HG03571 (cell line): ENCODE measurements around the gene LRRC72.

Source experiments
- ATAC-seq: cut with Tn5 transposase; IDR thresholded peaks from one replicate; pipeline ENCODE4 v1.9.1; 2021; ENCODE audit not compliant: unreplicated experiment

The LRRC72 gene

DNA sequence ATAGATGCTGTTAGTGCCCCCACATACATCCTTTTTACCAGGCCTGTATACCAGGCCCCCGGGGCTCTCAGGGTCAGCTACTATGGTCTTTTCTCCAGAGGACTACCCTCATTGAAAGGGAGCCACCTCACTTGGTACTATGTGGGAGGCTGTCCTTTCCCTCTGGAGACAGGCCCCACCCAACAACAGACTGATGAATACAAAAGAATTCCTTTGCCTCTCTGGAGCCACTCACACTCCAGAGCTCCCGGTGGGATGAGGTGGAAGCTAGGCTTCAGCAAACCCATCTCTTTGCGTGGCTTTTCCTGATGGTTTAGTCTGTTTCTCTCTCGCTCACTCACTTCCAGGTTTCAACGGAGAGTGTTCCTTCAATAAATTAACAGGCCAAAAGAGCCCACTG, 88.6 kb downstream of the LRRC72 start:
- no peak for ATAC-seq

DNA sequence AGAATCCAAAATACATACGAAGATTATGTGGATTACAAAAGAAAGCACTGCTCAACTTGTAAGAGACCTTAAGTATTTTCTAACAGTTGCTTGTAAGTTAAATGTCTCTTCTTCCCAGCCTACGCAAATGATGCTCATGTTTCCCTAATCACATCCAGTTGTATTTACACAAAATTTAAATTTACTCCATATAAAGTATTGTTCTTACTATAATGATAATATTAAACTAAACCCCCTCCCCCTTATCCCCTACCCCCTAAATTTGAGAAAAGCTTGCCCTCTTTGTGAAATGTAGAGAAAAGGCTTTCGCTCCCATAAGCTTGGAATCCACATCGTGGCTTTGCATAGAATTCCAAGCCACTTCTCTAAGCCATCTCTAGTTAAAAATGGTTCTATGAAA, 89.5 kb downstream of the LRRC72 start:
- ATAC-seq, result no peak

DNA sequence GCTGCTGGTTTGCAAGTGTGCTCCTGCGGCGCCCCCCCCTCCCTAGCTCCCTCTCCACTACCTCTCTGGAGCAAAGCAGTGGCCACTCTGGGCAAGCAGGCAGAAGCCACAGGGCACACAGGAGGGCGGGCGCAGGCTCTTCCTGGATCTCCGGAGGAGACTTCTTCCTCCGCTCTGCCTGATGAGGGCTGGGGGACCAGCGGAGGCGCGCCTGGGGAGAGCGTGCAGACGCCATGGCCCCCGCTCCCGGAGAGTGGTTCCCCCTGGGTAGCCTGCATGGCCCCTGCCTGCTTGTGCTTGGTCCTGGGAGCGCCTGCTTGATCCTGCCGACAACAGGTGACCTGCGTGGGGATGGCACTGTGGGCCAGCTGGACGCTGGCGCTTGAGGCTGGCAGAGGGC, 89.9 kb downstream of the LRRC72 start:
- ATAC-seq, result no peak

DNA sequence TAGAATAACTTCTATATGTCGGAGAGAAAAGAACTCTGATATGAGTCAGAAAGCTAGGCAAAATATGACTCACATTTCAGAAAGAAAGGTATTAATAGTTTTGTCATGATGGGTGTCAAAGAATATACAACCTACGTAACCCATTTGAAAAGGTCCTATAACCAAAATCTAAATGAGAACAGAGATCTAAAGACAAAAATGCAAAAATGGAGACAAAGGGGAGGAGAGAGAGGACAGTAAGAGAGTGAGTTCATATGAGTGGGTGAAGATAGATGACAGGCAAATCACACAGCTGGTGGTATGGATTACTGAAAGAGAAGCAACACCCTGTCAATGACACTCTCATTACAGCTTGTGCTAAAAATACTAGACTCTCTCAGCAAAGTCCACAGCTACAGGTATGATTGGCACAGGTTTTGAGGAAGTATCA, 93.4 kb downstream of the LRRC72 start:
- peak; percentile 47 for ATAC-seq

DNA sequence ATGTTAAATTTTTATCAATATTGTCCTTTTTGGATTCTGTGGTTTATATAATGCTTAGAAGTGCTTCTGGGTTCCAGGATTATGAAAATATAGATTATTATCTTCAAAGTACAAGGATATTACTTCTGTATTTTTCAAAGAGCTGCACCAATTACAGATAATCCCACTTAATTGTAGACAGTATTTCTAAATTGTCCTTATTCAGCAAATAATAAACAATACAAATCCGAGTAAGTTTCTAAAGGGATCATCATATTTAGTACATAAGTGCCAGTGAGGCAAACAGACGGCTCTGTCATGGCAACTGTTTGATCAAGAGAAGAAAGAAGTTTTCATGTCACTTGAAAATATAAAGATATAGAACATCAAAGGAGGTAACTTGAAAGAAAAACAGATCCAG, 99.8 kb downstream of the LRRC72 start:
- ATAC-seq, result no peak

DNA sequence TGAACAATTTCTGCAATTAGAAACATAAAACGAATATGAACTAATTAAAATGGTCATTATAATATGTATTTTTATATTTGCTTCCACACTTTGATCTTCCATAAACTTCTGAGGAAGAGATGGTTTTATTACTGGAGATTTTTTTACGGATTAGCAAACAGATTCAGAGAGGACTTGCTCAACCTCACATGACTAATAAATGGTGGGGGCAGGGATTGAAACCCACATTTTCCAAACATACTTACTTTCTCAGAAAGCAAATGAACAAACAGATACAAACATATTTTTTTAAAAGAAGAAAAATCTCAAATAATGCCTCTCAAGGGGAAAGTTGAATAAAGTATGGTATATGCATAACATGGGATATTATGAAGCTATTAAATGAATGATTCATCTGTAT, 100.6 kb downstream of the LRRC72 start:
- no peak for ATAC-seq

DNA sequence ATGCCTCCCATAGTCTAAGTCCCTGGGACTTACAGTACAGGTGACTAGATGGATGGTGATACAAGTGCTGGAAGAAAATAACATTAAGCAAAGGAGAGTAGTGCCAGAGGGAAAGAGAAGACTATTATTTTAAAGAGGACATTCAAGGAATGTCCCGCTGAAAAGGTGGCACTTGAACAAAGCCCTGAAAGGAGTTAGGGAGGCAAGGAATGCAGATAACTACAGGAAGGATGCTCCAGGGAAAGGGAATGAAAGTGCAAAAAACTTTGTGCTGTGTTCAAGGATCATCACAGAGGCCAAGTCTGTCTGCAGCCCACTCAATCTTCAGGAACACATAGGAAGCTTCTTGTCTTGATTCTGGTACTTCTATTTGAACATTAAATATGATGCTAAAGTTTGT, 104.0 kb downstream of the LRRC72 start:
- ATAC-seq, result no peak
